ENCODE results near the gene KIAA0825. TPM values are rescaled to one million over a fixed set of nuclear protein-coding genes. Genes with fewer than 3 reads are reported as not detected.

Gene KIAA0825
- total and polyA plus RNA-seq, 7 donors = 0.46 to 4.6 (median 3.3) TPM; not detected in 1

GRCh38 chr5:94397508-94397907, 220.9 kb downstream of the KIAA0825 start:
- DNase-seq = no peak
- no peaks in the 10 kb centered on the region for H3K9me3 ChIP-seq
- no peaks in the 10 kb centered on the region for H3K36me3 ChIP-seq
- TF ChIP-seq POLR2AphosphoS5 (IDR thresholded peaks at IDR 0.05) (no peak), POLR2A (IDR thresholded peaks at IDR 0.05) (no peak), EP300 (IDR thresholded peaks at IDR 0.05) (no peak)
- TF ChIP-seq, protein P1, sequence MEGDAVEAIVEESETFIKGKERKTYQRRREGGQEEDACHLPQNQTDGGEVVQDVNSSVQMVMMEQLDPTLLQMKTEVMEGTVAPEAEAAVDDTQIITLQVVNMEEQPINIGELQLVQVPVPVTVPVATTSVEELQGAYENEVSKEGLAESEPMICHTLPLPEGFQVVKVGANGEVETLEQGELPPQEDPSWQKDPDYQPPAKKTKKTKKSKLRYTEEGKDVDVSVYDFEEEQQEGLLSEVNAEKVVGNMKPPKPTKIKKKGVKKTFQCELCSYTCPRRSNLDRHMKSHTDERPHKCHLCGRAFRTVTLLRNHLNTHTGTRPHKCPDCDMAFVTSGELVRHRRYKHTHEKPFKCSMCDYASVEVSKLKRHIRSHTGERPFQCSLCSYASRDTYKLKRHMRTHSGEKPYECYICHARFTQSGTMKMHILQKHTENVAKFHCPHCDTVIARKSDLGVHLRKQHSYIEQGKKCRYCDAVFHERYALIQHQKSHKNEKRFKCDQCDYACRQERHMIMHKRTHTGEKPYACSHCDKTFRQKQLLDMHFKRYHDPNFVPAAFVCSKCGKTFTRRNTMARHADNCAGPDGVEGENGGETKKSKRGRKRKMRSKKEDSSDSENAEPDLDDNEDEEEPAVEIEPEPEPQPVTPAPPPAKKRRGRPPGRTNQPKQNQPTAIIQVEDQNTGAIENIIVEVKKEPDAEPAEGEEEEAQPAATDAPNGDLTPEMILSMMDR (IDR thresholded peaks at IDR 0.05) = no peak
- intact Hi-C loops (cut with DNase I) = no loop called here
- H3K4me1 ChIP-seq = no peaks in the 10 kb centered on the region
- H3K27me3 ChIP-seq = no peaks in the 10 kb centered on the region
- no peak overlapping the region for H3K27ac ChIP-seq
- H3K4me3 ChIP-seq = no peak overlapping the region

GRCh38 chr5:94396687-94397086, 221.7 kb downstream of the KIAA0825 start:
- TF ChIP-seq POLR2AphosphoS5 (IDR thresholded peaks at IDR 0.05) = no peak
- TF ChIP-seq POLR2A (IDR thresholded peaks at IDR 0.05) = no peak
- TF ChIP-seq EP300 (IDR thresholded peaks at IDR 0.05) = no peak
- TF ChIP-seq, protein P1 (IDR thresholded peaks at IDR 0.05) = no peak
- Histone ChIP-seq H3K4me3 (no peak overlapping the region), H3K27ac (no peak overlapping the region), H3K9me3 (no peaks in the 10 kb centered on the region), H3K4me1 (no peaks in the 10 kb centered on the region), H3K36me3 (no peaks in the 10 kb centered on the region), H3K27me3 (no peaks in the 10 kb centered on the region)
- intact Hi-C loops (cut with DNase I) = no loop called here
- DNase-seq = no peak

DNA sequence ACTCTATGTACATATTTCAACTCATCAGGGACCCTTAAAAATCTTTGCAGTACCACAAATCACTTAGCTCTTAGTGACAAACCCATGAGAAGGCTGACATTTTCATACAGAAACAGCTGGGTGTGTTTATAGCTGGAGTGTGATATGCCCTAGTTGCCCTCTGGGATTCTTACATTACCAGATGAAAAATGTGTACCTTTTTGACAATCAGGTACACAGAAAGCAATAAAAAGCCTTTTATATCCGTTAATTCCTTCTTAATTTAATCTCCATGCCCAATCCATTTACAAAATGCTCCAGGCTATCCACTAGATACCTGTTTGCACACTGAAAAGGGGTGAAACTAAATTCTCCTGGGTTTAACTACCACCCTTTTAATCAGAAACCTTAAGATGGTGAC, 222.9 kb downstream of the KIAA0825 start:
- Histone ChIP-seq H3K9me3 (no peaks in the 10 kb centered on the region), H3K27ac (no peak overlapping the region), H3K4me1 (no peaks in the 10 kb centered on the region), H3K36me3 (no peaks in the 10 kb centered on the region), H3K27me3 (no peaks in the 10 kb centered on the region), H3K4me3 (no peak overlapping the region)
- WGBS, 2 donors = 75 to 78% methylated on average over 1 of the region's 1 CpG
- TF ChIP-seq EP300 (IDR thresholded peaks at IDR 0.05) (no peak), POLR2A (IDR thresholded peaks at IDR 0.05) (no peak), POLR2AphosphoS5 (IDR thresholded peaks at IDR 0.05) (no peak)
- TF ChIP-seq, protein P1 (IDR thresholded peaks at IDR 0.05) = no peak
- intact Hi-C loops (cut with DNase I) = no loop called here
- no peak for DNase-seq

DNA sequence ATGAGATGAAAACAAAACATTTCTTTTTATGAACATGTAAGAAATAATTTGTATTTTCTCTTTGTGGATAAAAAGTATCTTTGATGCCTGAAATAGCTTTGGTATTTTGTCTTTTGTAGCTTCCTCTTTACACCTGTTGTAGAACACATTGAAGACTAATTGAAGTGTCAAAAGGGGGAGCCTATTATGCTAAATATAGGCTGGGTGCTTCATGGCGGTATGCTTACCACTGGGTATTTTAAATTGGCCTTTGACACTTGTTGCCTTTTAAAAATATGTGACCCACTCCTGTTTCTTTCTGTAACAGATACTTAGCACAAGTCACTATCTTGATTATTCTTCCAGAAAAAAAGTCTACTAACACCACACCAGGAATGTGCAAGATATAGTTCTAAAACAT, 226.4 kb downstream of the KIAA0825 start:
- WGBS, 2 donors = 88 to 90% methylated on average over 1 of the region's 1 CpG
- no peak for DNase-seq
- no peaks in the 10 kb centered on the region for H3K36me3 ChIP-seq
- TF ChIP-seq EP300 (IDR thresholded peaks at IDR 0.05) (no peak), POLR2AphosphoS5 (IDR thresholded peaks at IDR 0.05) (no peak), POLR2A (IDR thresholded peaks at IDR 0.05) (no peak)
- TF ChIP-seq, protein P1 (IDR thresholded peaks at IDR 0.05) = no peak
- intact Hi-C loops (cut with DNase I) = no loop called here
- no peak overlapping the region for H3K27ac ChIP-seq
- H3K27me3 ChIP-seq = no peaks in the 10 kb centered on the region
- no peak overlapping the region for H3K4me3 ChIP-seq
- H3K9me3 ChIP-seq = no peaks in the 10 kb centered on the region
- H3K4me1 ChIP-seq = no peaks in the 10 kb centered on the region

DNA sequence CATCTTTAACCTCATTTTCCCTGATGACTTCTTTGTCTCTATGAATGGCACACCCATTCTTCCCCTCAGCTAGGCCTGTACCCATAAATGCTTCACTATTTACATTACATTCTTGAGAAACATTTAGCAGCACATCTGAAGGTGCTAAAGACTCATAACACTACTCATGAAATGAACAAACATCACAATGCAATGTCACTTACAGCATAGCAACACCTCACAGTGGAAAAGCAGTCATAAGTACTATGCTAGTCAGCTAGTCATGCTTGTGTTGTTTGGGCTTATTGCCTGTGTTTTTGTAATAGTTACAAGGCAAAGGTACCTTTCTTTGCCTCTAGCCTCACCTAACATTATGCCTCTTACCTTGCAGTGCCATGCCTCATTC, 228.9 kb downstream of the KIAA0825 start:
- intact Hi-C loops (cut with DNase I) = no loop called here
- Histone ChIP-seq H3K9me3 (no peaks in the 10 kb centered on the region), H3K27ac (no peak overlapping the region)

More for the DNA sequence above, 228.9 kb downstream of the KIAA0825 start:
- Histone ChIP-seq H3K36me3 (no peaks in the 10 kb centered on the region), H3K27me3 (no peaks in the 10 kb centered on the region), H3K4me3 (no peak overlapping the region), H3K4me1 (no peaks in the 10 kb centered on the region)
- no peak for DNase-seq
- TF ChIP-seq POLR2AphosphoS5 (IDR thresholded peaks at IDR 0.05) (no peak), EP300 (IDR thresholded peaks at IDR 0.05) (no peak), POLR2A (IDR thresholded peaks at IDR 0.05) (no peak)
- TF ChIP-seq, protein P1 (IDR thresholded peaks at IDR 0.05) = no peak
